ENCODE results near the gene EXOSC7. TPM values are rescaled to one million over a fixed set of nuclear protein-coding genes. Genes with fewer than 3 reads are reported as not detected.

EXOSC7 gene
- total RNA-seq, 5 donors from 2014 or later (not counting 1 experiment from before 2014, with no cell fraction given) = 27.7 to 44.3 (median 42.0) TPM

- Histone ChIP-seq H3K4me1 (ENCODE audit: control insufficient read depth in 1 of 2, extremely low read depth in 1 of 2, insufficient read depth in 2 of 2, low read length in 2 of 2) (peaks cover 4 to 6% of the 10 kb centered on the region in 2 experiments), H3K27me3 (replicated peaks in 1 of 2; ENCODE audit: control insufficient read depth in 2 of 2, extremely low read depth in 1 of 2, insufficient read depth in 2 of 2, low read length in 1 of 2) (peaks cover 0 to 37% of the 10 kb centered on the region in 2 experiments), H3K27ac (ENCODE audit: low read length) (no peak within 1 kb of the TSS), H3K36me3 (ENCODE audit: control insufficient read depth in 2 of 2, extremely low read depth in 1 of 2, insufficient read depth in 1 of 2, low read length in 1 of 2) (no peaks in the 10 kb centered on the region), H3K4me3 (ENCODE audit: control insufficient read depth in 1 of 2, extremely low read depth in 1 of 2, low read length in 1 of 2) (no peak within 1 kb of the TSS), H3K9me3 (no peaks in the 10 kb centered on the region)
- H3K4me1 Mint-ChIP-seq = peaks cover 6 to 20% (median 9%) of the 10 kb centered on the region in 3 donors
- CTCF ChIA-PET = no interaction called here
- H3K9me3 Mint-ChIP-seq = no peaks in the 10 kb centered on the region
- ATAC-seq (replicated peaks in 1 of 4) = no peak
- H3K4me3 Mint-ChIP-seq = no peak within 1 kb of the TSS
- no peak within 1 kb of the TSS for H3K27ac Mint-ChIP-seq
- H3K36me3 Mint-ChIP-seq = no peaks in the 10 kb centered on the region
- H3K27me3 Mint-ChIP-seq = peaks cover 0 to 6% of the 10 kb centered on the region in 2 donors
- 47% methylated on average over 4 of the region's 13 CpGs for WGBS (ENCODE audit: insufficient coverage)
- POLR2A ChIA-PET = no interaction called here
- no peak for DNase-seq
Measured at GRCh38 chr3:45026038-45026437, 50.0 kb downstream of the EXOSC7 start, which contains the start of gene CLEC3B. Gene CLEC3B, plus strand, starts transcription at chr3:45026303. Its CDS starts 60 bp downstream, at chr3:45026363.

GRCh38 chr3:45026957-45027356, 50.9 kb downstream of the EXOSC7 start:
- H3K4me3 ChIP-seq (ENCODE audit: control insufficient read depth in 1 of 2, extremely low read depth in 1 of 2, low read length in 1 of 2) = no peak overlapping the region
- no peaks in the 10 kb centered on the region for H3K36me3 ChIP-seq (ENCODE audit: control insufficient read depth in 2 of 2, extremely low read depth in 1 of 2, insufficient read depth in 1 of 2, low read length in 1 of 2)
- no peaks in the 10 kb centered on the region for H3K9me3 ChIP-seq
- ChIA-PET CTCF (no interaction called here), POLR2A (no interaction called here)
- Mint-ChIP-seq H3K4me1 (peaks cover 0 to 11% (median under 1%) of the 10 kb centered on the region in 3 donors), H3K9me3 (no peaks in the 10 kb centered on the region), H3K36me3 (no peaks in the 10 kb centered on the region), H3K27me3 (peaks cover 0 to 6% of the 10 kb centered on the region in 2 donors), H3K27ac (no peak overlapping the region), H3K4me3 (no peak overlapping the region)
- H3K27ac ChIP-seq (ENCODE audit: low read length) = no peak overlapping the region
- no peak for ATAC-seq (replicated peaks in 1 of 4)
- peaks cover 0 to 43% of the 10 kb centered on the region in 2 experiments for H3K27me3 ChIP-seq (replicated peaks in 1 of 2; ENCODE audit: control insufficient read depth in 2 of 2, extremely low read depth in 1 of 2, insufficient read depth in 2 of 2, low read length in 1 of 2)
- no peak for DNase-seq
- H3K4me1 ChIP-seq (ENCODE audit: control insufficient read depth in 1 of 2, extremely low read depth in 1 of 2, insufficient read depth in 2 of 2, low read length in 2 of 2) = no peaks in the 10 kb centered on the region
- WGBS (ENCODE audit: insufficient coverage) = 81% methylated on average over 4 of the region's 4 CpGs

- Mint-ChIP-seq H3K27ac (no peak overlapping the region), H3K27me3 (peaks cover 0 to 6% of the 10 kb centered on the region in 2 donors), H3K9me3 (no peaks in the 10 kb centered on the region), H3K4me1 (peaks cover 0 to 9% (median 0%) of the 10 kb centered on the region in 3 donors), H3K36me3 (no peaks in the 10 kb centered on the region), H3K4me3 (no peak overlapping the region)
- H3K4me3 ChIP-seq (ENCODE audit: control insufficient read depth in 1 of 2, extremely low read depth in 1 of 2, low read length in 1 of 2) = no peak overlapping the region
- POLR2A ChIA-PET = no interaction called here
- ATAC-seq (replicated peaks in 1 of 4) (no peak), DNase-seq (no peak)
- no peaks in the 10 kb centered on the region for H3K4me1 ChIP-seq (ENCODE audit: control insufficient read depth in 1 of 2, extremely low read depth in 1 of 2, insufficient read depth in 2 of 2, low read length in 2 of 2)
- no peaks in the 10 kb centered on the region for H3K36me3 ChIP-seq (ENCODE audit: control insufficient read depth in 2 of 2, extremely low read depth in 1 of 2, insufficient read depth in 1 of 2, low read length in 1 of 2)
- H3K27me3 ChIP-seq (replicated peaks in 1 of 2; ENCODE audit: control insufficient read depth in 2 of 2, extremely low read depth in 1 of 2, insufficient read depth in 2 of 2, low read length in 1 of 2) = peaks cover 0 to 45% of the 10 kb centered on the region in 2 experiments
- H3K9me3 ChIP-seq = no peaks in the 10 kb centered on the region
- CTCF ChIA-PET = no interaction called here
- WGBS (ENCODE audit: insufficient coverage) = no CpG with 5 or more reads among the region's 4 CpGs
- H3K27ac ChIP-seq (ENCODE audit: low read length) = no peak overlapping the region
Measured at GRCh38 chr3:45027441-45027840, 51.4 kb downstream of the EXOSC7 start.

- H3K36me3 ChIP-seq (ENCODE audit: control insufficient read depth in 2 of 2, extremely low read depth in 1 of 2, insufficient read depth in 1 of 2, low read length in 1 of 2) = no peaks in the 10 kb centered on the region
- WGBS (ENCODE audit: insufficient coverage) = 90% methylated on average over 1 of the region's 2 CpGs
- Mint-ChIP-seq H3K9me3 (no peaks in the 10 kb centered on the region), H3K4me1 (peaks cover 2 to 9% (median 6%) of the 10 kb centered on the region in 3 donors), H3K27ac (no peak overlapping the region), H3K36me3 (no peaks in the 10 kb centered on the region), H3K4me3 (no peak overlapping the region), H3K27me3 (peaks cover 0 to 6% of the 10 kb centered on the region in 2 donors)
- DNase-seq (no peak), ATAC-seq (replicated peaks in 1 of 4) (no peak)
- H3K4me3 ChIP-seq (ENCODE audit: control insufficient read depth in 1 of 2, extremely low read depth in 1 of 2, low read length in 1 of 2) = no peak overlapping the region
- H3K27ac ChIP-seq (ENCODE audit: low read length) = no peak overlapping the region
- ChIA-PET POLR2A (interaction anchor here in 1 of 2 donors (0.5 kb wide), 1 partner anchor 24 kb away, joined by 9 read pairs; no protein-coding TSS in a partner anchor), CTCF (interaction anchor here in 1 of 2 donors (0.6 to 1.1 kb wide), 2 partner anchors 12 to 410 kb away, joined by 3 to 5 read pairs; no protein-coding TSS in a partner anchor)
- H3K9me3 ChIP-seq = no peaks in the 10 kb centered on the region
- H3K4me1 ChIP-seq (ENCODE audit: control insufficient read depth in 1 of 2, extremely low read depth in 1 of 2, insufficient read depth in 2 of 2, low read length in 2 of 2) = peaks cover 0 to 2% of the 10 kb centered on the region in 2 experiments
- peaks cover 0 to 48% of the 10 kb centered on the region in 2 experiments for H3K27me3 ChIP-seq (replicated peaks in 1 of 2; ENCODE audit: control insufficient read depth in 2 of 2, extremely low read depth in 1 of 2, insufficient read depth in 2 of 2, low read length in 1 of 2)
Measured at GRCh38 chr3:45029216-45029615, 53.2 kb downstream of the EXOSC7 start.

- no peak overlapping the region for H3K4me3 ChIP-seq (ENCODE audit: control insufficient read depth in 1 of 2, extremely low read depth in 1 of 2, low read length in 1 of 2)
- no peaks in the 10 kb centered on the region for H3K36me3 ChIP-seq (ENCODE audit: control insufficient read depth in 2 of 2, extremely low read depth in 1 of 2, insufficient read depth in 1 of 2, low read length in 1 of 2)
- ChIA-PET POLR2A (no interaction called here), CTCF (interaction anchor here in 1 of 2 donors (0.6 to 1.1 kb wide), 2 partner anchors 12 to 409 kb away, joined by 3 to 5 read pairs; no protein-coding TSS in a partner anchor)
- no peaks in the 10 kb centered on the region for H3K9me3 Mint-ChIP-seq
- H3K36me3 Mint-ChIP-seq = no peaks in the 10 kb centered on the region
- 95% methylated on average over 2 of the region's 5 CpGs for WGBS (ENCODE audit: insufficient coverage)
- DNase-seq (no peak), ATAC-seq (replicated peaks in 1 of 4) (no peak)
- peaks cover 1 to 7% of the 10 kb centered on the region in 2 donors for H3K27me3 Mint-ChIP-seq
- H3K27ac ChIP-seq (ENCODE audit: low read length) = no peak overlapping the region
- H3K27ac Mint-ChIP-seq = no peak overlapping the region
- peaks cover 7 to 11% (median 10%) of the 10 kb centered on the region in 3 donors for H3K4me1 Mint-ChIP-seq
- no peaks in the 10 kb centered on the region for H3K9me3 ChIP-seq
- H3K27me3 ChIP-seq (replicated peaks in 1 of 2; ENCODE audit: control insufficient read depth in 2 of 2, extremely low read depth in 1 of 2, insufficient read depth in 2 of 2, low read length in 1 of 2) = peaks cover 0 to 51% of the 10 kb centered on the region in 2 experiments
- H3K4me3 Mint-ChIP-seq = no peak overlapping the region
- peaks cover 0 to 6% of the 10 kb centered on the region in 2 experiments for H3K4me1 ChIP-seq (ENCODE audit: control insufficient read depth in 1 of 2, extremely low read depth in 1 of 2, insufficient read depth in 2 of 2, low read length in 2 of 2)
Measured at GRCh38 chr3:45029661-45030060, 53.6 kb downstream of the EXOSC7 start.

GRCh38 chr3:45031531-45031930, 55.5 kb downstream of the EXOSC7 start:
- Histone ChIP-seq H3K9me3 (no peaks in the 10 kb centered on the region), H3K4me1 (ENCODE audit: control insufficient read depth in 1 of 2, extremely low read depth in 1 of 2, insufficient read depth in 2 of 2, low read length in 2 of 2) (peaks cover 11 to 25% of the 10 kb centered on the region in 2 experiments), H3K27me3 (replicated peaks in 1 of 2; ENCODE audit: control insufficient read depth in 2 of 2, extremely low read depth in 1 of 2, insufficient read depth in 2 of 2, low read length in 1 of 2) (peaks cover 0 to 63% of the 10 kb centered on the region in 2 experiments), H3K4me3 (ENCODE audit: control insufficient read depth in 1 of 2, extremely low read depth in 1 of 2, low read length in 1 of 2) (no peak overlapping the region), H3K36me3 (ENCODE audit: control insufficient read depth in 2 of 2, extremely low read depth in 1 of 2, insufficient read depth in 1 of 2, low read length in 1 of 2) (no peaks in the 10 kb centered on the region), H3K27ac (ENCODE audit: low read length) (no peak overlapping the region)
- no peak for ATAC-seq (replicated peaks in 1 of 4)
- CTCF ChIA-PET = no interaction called here
- POLR2A ChIA-PET = no interaction called here
- 82% methylated on average over 3 of the region's 3 CpGs for WGBS (ENCODE audit: insufficient coverage)
- Mint-ChIP-seq H3K4me1 (peaks cover 21 to 28% (median 23%) of the 10 kb centered on the region in 3 donors), H3K27me3 (peaks cover 4 to 20% of the 10 kb centered on the region in 2 donors), H3K27ac (no peak overlapping the region), H3K9me3 (no peaks in the 10 kb centered on the region), H3K36me3 (no peaks in the 10 kb centered on the region), H3K4me3 (no peak overlapping the region)
- DNase-seq = no peak

Measured in T-cell (primary cell).